ENCODE measurements around the gene TUSC2.

GRCh38 chr3:50302095-50303012, 25.7 kb downstream of the TUSC2 start:
- TF ChIP-seq CTCF (conservative IDR thresholded peaks at IDR 0.05 in 1 of 2, IDR thresholded peaks at IDR 0.05 in 1 of 2; ENCODE audit: low read depth in 1 of 2, low read length in 2 of 2) (no peak), EZH2 (IDR thresholded peaks at IDR 0.05; ENCODE audit: low read length, missing control alignments) (no peak)
